NCI-H128 (cell line): ENCODE results near the gene CDK6.

ENCODE experiments used
- DNase-seq: peaks from one replicate; lab custom pipeline; 2025; ENCODE audit not compliant: unreplicated experiment; lab: John Stamatoyannopoulos, UW

The CDK6 gene

DNA sequence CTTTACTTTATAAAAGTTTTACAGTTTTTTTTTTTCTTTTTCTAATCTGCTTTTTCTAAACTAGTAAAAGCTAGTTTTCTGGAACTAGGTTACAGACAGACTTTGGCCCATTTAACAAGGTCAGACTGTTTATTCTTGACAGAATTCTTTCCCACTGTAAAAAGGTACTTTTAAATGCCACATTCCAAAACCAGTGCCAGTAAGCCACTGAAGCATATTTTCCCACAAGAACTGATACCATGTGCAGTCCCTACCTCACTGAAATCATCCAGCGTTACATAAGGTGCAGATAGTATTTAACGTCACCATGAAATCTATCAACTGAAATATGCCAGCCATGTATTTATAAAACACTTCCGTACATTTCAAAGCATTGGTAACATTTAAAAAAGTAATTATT is 121.6 kb downstream of the CDK6 start:
- no peak for DNase-seq

DNA sequence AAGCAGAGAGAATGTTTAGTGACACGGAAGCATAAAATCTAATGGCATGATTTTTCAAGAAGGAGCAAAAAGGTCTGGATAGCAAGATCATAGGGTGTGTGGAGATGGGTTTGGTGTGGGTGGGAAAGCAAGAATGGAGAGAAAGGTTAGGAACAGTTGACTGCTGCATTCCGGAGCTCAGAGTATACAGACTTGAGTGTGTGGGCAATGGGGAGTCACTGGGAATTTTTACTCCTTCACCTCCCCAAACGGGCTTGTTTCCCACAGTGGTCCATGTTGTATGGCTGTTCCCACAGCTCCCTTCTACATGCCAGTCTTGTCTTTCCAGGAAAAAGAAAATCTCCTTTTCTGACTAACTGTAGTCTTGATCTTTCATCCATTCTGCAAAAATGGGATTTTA is 122.1 kb downstream of the CDK6 start:
- no peak for DNase-seq

DNA sequence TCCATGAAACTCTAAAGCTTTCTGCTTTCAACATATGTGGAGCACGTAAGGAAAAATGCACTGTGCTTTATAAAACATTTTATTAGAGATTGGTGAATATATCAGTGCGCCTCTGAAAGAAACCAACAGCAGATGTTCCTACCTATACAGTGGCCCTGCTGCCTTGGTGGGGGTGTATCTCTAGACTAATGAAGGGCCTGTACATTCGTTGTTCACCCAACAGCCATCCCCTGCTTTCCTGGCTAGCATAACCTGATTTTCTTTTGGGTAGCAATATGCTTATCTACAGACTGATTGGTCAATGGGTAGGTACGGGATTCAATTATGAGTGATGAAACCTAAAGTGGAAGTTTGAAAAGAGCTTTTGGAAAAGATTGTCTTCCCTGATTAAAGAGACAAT is 126.5 kb downstream of the CDK6 start:
- DNase-seq = no peak

DNA sequence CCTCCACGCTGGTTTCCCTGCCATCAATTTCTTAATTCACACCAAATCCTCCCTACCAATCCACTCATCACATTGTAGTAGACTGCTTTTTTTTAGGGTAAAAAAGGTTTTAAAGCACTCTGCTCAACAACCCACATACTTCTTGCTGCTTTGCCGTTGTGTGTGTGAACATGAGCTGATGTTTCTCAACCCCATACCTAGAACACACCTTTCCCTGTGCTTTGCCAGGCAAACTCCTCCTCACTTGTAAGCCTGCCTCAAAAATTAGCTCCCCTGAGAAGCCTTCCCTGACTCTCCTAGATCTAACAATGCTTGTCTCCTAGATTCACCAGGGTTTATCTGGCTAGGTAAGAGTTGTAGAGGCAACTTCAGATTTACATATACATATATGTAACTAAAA is 127.2 kb downstream of the CDK6 start:
- DNase-seq = no peak

DNA sequence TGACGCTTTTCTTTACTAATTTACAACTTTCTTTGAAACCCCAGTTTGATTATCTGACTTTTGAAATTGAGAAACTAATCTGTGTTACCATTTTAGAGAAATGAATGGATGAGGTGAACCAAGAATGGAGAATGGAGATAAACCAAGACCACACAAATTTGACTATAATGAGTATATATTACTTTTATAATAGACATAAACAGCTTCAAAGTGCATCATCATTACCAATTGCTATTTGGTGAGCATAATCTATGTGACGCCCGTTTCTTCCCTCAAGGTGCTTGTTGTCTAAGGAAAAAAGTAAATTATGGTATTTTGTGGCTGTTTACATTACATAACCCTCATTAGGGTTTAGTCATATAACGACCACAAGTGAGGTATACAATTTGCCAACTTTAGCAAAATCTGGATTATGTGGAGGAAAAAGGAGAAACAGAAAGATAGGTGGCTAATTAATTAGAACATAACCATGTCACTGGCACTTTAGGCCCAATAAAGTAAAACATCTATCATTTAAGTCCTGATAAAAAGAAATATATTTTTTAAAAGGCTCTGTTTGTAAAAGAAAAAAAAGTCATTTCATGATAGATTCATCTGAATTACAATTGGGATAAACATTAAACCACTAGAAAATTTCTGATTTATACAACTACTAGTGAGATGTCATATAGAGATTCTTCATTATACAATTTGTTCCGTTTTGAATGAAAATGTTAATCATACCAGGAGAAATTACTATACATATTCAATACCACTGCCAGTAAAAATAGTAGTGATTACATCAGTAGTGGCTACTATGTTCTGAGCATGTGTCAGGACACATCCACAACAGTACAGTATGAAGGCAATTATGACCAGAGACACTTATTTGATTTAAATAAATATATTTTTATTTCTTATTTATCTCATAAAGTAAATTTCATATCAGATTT is 128.0 kb downstream of the CDK6 start:
- no peak for DNase-seq

DNA sequence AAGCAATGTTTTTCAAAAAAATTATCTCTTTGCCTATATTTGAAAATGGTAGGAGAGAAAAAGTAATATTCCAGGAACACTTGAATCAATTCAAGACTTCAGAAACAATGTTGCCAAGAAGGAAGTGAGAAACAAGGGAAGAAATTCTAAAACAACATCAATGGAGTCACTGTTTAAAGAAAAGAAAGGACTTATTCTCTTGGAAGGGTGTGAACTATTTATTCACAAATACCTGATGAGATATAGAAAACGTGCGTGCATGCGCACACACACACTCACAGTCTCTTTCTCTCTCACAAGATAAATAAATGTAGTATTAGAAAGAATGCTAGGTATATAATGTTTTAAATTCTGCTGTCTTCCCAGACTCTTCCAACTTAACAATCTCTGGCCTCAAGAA is 128.9 kb downstream of the CDK6 start:
- DNase-seq = no peak

DNA sequence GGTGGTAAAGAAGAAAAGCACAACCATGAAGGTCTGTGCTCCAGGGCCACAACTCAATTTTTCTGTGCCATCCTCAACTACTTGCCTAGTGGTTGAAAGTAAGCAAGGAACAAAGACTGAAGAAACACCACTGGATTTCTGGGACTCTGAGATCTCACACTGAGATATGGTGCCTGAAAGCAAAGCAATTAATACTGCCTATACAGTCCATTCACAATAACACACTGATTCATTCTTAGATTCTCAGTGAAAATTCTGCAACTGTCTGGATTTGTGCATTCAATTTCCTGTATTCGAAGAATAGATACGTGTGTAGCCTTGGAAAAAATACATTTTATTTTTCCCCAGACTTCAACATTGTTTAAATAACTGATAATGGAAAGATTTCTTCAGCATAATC is 129.8 kb downstream of the CDK6 start:
- no peak for DNase-seq

DNA sequence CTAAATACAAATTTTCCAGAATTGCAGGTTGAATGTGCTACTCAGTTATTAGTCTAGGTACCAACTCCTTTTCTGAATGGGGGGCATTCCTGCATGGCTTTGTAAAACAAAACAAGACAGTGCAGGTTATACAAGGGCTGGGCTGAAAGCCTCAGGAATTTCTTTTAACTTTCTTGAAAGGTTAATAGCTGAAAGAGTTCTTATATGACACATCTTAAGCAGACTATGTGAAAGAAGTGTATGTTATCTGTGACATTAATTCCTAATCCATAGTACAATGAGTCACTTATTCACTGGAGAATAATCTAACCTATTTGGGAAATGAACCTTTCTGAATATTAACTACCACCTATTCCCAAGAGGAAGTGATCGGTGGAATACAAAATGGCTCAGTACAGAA is 130.5 kb downstream of the CDK6 start:
- DNase-seq = no peak

DNA sequence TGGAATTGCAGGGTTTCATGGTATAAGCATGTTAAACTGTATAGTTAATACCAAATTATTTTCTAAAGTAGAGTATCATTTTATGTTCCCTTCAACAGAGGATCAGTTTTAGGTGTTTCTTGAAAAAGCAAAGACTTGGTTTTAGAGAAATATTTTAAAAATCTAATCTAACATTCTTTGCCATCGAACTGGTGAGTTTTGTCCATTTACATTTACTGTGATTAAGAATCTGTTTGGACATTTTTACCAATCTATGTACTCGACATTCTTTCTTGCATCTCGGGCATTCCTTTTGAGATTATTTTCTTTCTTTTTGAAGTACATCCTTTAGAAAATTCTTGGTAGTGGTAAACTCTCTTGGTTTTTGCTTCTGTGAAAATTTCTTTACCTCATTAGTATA is 131.5 kb downstream of the CDK6 start:
- DNase-seq = no peak

DNA sequence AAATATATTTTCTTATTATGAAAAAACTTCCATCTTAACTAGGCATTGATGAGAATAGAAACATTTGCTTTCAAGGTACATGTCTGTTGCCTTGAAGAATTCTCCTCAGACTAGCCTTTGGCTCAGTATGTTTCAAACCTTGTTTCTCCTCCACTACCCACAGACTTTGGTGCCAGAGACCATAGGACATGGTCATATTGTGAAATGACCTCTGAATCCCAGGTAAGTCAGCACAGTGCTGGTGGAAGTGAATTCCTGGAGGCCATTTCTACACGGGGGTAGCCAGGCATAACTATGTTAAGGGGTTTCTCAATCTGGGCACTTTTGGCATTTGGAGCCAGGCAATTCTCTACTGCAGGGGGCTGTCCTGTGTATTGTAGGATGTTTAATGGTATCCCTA is 133.8 kb downstream of the CDK6 start:
- DNase-seq = no peak

DNA sequence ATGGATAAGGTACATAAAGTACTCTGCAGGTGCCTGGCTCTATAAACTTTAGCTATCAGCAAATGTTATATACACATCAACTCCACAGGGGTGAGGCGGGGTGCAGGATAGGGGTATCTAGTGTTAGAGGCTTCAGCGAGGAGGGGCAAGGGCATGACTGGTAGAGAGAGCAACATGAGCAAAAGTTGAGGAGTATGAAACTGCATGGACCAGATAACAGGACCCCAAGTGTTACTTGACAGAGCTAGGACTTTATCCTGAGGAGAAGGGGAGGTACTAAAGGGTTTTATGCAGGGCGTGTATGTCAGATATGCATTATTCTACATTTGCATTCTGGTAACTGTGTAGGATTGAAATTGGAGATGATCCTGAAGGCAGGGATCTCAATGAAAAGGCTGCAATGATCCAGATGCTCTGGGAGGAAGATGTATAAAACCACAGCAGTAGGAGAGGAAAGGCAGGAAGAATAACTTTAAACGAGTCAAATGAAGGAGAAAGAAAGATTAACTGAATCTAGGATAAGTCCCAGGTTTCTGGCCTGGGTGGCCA is 136.3 kb downstream of the CDK6 start:
- no peak for DNase-seq

DNA sequence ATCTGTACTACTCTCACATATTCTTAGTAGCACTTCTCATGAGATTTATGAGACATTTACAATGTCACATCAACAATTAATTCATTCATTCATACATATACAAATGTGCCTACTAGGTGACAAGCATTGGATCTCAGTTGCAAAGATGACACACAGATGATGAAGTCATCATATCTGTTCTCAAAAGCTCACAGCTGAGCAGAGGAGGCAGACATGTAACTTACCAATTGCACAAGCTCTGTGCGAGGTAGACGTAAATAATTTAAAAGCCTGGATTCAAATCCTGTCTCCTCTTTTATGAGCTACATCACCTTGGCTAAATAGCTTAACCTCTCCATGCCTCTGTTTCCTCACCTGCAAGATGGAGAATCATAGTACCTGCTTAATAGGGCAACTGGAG is 136.8 kb downstream of the CDK6 start:
- DNase-seq = no peak

DNA sequence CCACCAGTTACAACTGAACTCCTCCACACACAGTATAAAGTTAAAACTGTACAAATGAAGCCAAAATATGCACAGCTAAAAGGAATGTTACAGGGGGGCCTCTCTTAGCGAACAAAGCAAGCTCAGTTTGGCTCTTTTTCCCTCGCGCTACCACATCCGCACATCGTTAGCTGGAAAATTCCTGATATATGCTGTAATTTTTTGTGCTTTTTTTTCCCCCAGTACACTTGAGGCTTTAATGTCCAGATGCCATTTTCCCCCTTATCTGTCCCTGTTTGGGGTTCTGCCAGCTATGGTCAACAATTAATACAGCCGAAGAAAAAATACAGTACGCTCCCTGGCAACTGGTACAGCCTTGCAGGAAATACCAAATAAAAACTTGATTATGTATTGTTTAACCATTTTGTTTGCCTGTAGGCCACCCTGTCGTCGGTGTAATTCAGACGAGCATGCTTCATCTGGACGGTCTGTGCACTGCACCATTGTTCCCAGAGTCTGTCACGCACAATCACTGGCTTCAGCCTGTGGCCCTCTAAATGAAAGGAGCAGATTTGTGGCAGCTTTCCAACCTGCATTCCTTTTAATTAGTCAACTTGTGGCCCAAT is 138.0 kb downstream of the CDK6 start:
- DNase-seq = no peak

DNA sequence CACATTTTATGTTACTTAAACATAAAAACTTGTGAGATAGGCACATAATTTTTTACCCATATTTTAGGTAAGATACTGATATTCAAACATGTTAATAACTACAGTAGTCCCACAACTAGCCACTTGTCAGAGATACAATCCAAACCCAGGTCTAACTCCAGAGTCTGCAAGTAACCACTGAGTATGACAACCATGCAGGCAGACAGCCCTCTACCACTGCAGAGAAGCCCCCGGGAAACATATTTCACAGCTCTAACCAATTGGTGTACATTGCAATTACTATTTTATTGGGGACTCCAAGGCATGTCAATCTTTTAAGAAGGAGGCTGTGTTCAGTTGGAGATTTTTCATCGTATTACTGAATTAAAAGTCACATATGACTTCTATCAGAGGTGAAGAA is 139.0 kb downstream of the CDK6 start:
- DNase-seq = no peak

DNA sequence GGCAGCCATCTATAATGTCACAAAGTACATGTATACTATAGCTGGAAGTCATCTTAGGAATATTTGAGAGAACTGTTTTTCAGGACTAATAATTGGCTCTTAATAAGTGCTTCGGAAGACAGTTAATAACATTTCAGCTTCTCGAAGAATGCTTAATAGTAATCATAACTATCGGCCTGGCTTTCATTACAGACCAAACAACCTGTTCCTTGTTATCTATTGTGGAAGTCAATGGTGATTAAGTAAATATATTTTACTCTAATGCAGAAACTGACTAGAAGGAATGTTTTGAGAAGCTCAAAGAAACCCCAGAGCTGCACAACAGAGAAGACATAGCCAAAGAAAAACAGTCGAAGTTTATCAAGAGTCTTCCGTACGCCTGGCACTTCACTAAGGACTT is 139.4 kb downstream of the CDK6 start:
- DNase-seq = no peak

DNA sequence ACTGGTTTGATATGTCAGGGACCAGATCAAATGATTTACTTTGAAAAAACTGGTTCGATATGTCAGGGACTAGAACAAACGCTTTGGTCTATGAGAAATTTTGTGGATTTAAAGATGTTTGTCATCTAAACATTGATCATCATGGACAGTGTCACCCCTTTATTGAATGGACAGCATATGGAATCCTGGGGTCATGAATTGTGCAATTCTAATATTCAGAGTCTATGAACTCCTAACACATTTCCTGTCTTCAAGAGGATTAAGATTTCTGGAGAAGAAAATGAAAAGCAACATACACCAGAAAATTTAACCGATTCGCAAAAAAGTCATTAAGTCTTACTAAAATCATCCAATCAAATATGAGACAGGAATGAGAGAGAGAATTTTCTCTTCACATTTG is 139.8 kb downstream of the CDK6 start:
- DNase-seq = no peak

DNA sequence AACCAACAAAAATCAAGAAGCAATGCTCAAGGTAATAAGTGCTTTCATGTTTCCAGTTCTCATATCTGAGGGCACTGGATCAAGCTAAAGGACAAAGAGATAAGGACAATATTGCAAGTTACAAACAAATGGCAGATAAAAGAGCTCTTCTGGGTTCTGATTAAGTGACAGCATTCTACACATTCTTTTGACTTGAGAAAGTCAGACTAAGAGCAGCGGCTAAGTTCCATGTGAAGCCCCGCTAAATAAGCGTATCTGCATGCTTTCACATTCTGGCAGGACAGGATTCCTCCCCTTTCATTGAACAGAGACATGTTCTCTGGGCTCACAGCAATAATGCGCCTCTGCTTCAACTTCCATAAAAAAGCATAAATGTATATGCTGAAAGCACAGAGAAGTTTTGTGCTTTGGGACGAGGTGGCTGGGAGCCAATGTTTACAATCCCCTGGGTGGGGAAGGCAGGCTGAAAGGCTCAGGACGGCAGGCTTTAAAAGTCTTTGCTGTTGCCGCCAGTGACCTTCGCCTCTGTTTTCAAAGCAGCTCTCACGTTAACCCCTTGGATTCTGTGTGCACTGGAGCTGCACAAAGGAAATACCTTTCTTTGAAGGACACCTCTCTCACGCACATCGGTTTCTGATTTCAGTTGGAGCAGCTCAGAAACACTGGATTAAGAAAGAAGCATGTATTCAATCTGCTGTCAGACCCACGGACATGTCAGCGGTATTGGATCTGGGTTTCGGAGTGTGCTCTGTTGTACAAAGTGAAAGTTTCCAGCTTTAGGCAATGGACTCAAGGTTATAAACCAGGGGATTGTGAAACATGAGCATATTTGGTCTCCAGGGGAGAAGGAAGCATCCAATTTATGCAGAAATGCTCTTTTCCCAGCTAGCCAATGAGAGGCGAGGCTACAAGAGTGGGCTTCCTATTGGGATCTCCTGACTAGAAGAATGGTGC is 140.8 kb downstream of the CDK6 start:
- DNase-seq = no peak

DNA sequence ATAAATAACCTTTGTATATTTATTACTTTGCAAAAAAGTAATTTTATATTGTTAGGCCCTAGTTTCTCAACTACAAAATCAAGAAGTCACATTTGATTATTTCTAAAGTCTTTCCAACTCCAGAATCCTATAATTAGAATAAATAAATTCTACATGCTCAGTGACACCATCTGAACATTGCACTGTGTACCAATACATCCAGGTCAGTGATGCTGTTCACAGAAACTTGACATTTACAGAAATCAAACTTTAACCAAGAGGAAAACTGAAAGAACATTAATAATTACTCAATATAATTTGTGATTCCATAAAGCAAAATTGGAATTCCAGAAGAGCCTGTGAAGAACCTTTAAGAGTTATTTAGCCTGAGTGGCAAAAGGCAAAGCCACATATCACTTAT is 142.2 kb downstream of the CDK6 start:
- no peak for DNase-seq

DNA sequence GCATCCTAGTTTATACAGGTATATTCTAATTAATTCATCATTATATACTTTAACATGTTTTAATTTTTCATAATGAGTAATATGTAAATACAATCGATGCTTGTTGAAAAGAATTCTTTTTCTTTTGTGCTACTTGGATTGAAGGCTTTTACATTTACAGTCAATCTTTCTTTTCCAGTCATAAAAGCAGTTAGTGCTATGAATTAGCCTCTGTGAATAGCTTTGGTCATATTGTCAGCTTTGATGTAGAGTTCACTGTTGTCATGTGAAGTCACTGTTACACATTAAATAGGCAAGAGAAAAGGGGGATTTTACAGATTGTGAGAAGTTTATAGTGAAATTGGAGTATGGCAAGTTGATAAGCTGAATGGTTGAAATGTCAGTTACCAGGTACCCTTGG is 142.9 kb downstream of the CDK6 start:
- DNase-seq = no peak

DNA sequence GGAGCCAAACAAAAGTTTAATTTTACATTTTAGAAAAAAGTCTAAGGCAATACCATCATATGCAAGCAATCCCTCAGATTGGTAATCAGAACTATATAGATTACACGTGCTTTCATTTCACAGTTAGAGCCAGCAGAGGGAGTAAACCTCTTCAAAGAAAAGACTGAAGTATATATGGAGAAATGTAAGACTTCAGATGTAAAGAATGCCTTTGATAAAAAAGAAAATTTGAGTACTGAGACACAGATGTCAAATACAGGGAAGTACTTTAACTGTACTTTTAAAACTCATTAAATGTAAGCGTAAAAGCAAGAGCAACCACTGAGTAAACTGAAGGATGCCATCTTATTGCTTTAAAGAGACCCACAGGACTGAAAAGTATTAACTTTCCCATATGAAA is 144.8 kb downstream of the CDK6 start:
- DNase-seq = no peak
